BLaER1 treated with 17β-estradiol and CSF1 and Interleukin-3, amounts not matched to agents 10 nM and 100 nM (cell line): ENCODE results near the gene NF2.
"Not testable (repeated sequence)": the region's sequence is repeated elsewhere in the genome, so short reads cannot be mapped to it uniquely, and the experiment has no call there.

Source experiments
- H3K27ac ChIP-seq, 11 experiments: shearing (Covaris generic); formaldehyde crosslinking; 2 replicates each; pipeline ENCODE4 v1.8.1; 2022
- H3K27me3 ChIP-seq, 11 experiments: shearing (Covaris generic); formaldehyde crosslinking; 2 replicates each; pipeline ENCODE4 v1.8.1; 2022
- H3K36me3 ChIP-seq, 11 experiments: shearing (Covaris generic); formaldehyde crosslinking; 2 replicates each; pipeline ENCODE4 v1.8.1; 2022
- H3K4me1 ChIP-seq, 10 experiments: shearing (Covaris generic); formaldehyde crosslinking; 2 replicates each; pipeline ENCODE4 v1.8.1; 2022
- H3K4me2 ChIP-seq, 11 experiments: shearing (Covaris generic); formaldehyde crosslinking; 2 replicates each; pipeline ENCODE4 v1.8.1; 2022
- H3K4me3 ChIP-seq, 10 experiments: shearing (Covaris generic); formaldehyde crosslinking; 2 replicates each; pipeline ENCODE4 v1.8.1; 2022
- H3K9ac ChIP-seq, 11 experiments: shearing (Covaris generic); formaldehyde crosslinking; 2 replicates each; pipeline ENCODE4 v1.8.1; 2022
- H3K9me3 ChIP-seq, 11 experiments: shearing (Covaris generic); formaldehyde crosslinking; replicated peaks in 1 of 11; 2 replicates each; pipeline ENCODE4 v1.8.1; 2022
- H4K20me1 ChIP-seq, 11 experiments: shearing (Covaris generic); formaldehyde crosslinking; 2 replicates each; pipeline ENCODE4 v1.8.1; 2022
- Cebpa-rat ChIP-seq, 11 experiments: shearing (Covaris generic); IDR thresholded peaks; 2 replicates each; pipeline ENCODE4 v1.8.1; 2022

Gene NF2

GRCh38 chr22:29587938-29588699 lies 15.3 kb upstream of the NF2 start:
- TF ChIP-seq Cebpa-rat (IDR thresholded peaks at IDR 0.05), result no peak
- no peak overlapping the region for H3K4me2 ChIP-seq
- H4K20me1 ChIP-seq, result no peaks in the 10 kb centered on the region
- H3K4me3 ChIP-seq, result no peak overlapping the region
- H3K9ac ChIP-seq, result no peak overlapping the region
- no peak overlapping the region for H3K27ac ChIP-seq
- no peaks in the 10 kb centered on the region for H3K9me3 ChIP-seq
- no peaks in the 10 kb centered on the region for H3K27me3 ChIP-seq
- 0 out of 20 replicates have a peak, but pooled peaks cover 0 to 3% (median 0%) of the 10 kb centered on the region in 10 experiments for H3K4me1 ChIP-seq
- no peaks in the 10 kb centered on the region for H3K36me3 ChIP-seq

DNA sequence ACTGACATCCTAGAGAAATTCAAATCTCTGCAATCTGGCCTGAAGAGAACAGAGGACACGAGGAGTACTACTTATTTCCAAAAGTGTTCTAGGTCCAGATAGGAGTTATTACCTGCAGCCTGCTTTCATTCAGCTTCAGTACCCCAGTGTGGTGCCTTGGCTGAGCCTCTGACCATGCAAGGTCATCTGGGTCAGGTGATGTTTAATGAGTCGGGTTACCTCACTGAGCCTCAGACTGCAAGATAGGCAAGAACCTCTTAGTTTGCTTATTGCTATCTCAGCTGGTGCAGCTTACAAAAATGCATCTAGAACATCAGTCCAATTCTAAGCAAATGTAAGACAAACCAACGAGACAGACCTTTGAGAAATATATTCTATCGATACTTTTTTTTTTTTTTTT lies 9.5 kb upstream of the NF2 start:
- Histone ChIP-seq H3K9me3 (peaks cover 9 to 18% (median 13%) of the 10 kb centered on the region in 11 experiments; a peak in 16 of 22 replicates), H3K4me3 (no peak overlapping the region), H3K4me1 (0 out of 20 replicates have a peak, but pooled peaks cover 0 to 3% (median 0%) of the 10 kb centered on the region in 10 experiments), H3K27me3 (no peaks in the 10 kb centered on the region), H3K36me3 (no peaks in the 10 kb centered on the region), H3K4me2 (no peak overlapping the region), H3K27ac (no peak overlapping the region), H3K9ac (no peak overlapping the region), H4K20me1 (no peaks in the 10 kb centered on the region)
- no peak for TF ChIP-seq Cebpa-rat (IDR thresholded peaks at IDR 0.05)

GRCh38 chr22:29594447-29594846 lies 9.0 kb upstream of the NF2 start:
- not testable (repeated sequence) for H3K36me3 ChIP-seq, H3K27ac ChIP-seq, H3K9ac ChIP-seq, H4K20me1 ChIP-seq, H3K4me1 ChIP-seq, H3K4me3 ChIP-seq, H3K4me2 ChIP-seq, H3K27me3 ChIP-seq
- H3K9me3 ChIP-seq, result peaks cover 9 to 18% (median 13%) of the 10 kb centered on the region in 11 experiments; a peak in 16 of 22 replicates

- H3K4me3 ChIP-seq, result no peak overlapping the region
- peaks cover 9 to 18% (median 13%) of the 10 kb centered on the region in 11 experiments; a peak in 16 of 22 replicates for H3K9me3 ChIP-seq
- H4K20me1 ChIP-seq, result no peaks in the 10 kb centered on the region
- H3K27ac ChIP-seq, result no peak overlapping the region
- no peak overlapping the region for H3K4me2 ChIP-seq
- no peaks in the 10 kb centered on the region for H3K27me3 ChIP-seq
- H3K36me3 ChIP-seq, result no peaks in the 10 kb centered on the region
- H3K9ac ChIP-seq, result no peak overlapping the region
- no peak for TF ChIP-seq Cebpa-rat (IDR thresholded peaks at IDR 0.05)
- H3K4me1 ChIP-seq, result no peaks in the 10 kb centered on the region
These were observed 7.0 kb upstream of the NF2 start for GRCh38 chr22:29596408-29596807.

DNA sequence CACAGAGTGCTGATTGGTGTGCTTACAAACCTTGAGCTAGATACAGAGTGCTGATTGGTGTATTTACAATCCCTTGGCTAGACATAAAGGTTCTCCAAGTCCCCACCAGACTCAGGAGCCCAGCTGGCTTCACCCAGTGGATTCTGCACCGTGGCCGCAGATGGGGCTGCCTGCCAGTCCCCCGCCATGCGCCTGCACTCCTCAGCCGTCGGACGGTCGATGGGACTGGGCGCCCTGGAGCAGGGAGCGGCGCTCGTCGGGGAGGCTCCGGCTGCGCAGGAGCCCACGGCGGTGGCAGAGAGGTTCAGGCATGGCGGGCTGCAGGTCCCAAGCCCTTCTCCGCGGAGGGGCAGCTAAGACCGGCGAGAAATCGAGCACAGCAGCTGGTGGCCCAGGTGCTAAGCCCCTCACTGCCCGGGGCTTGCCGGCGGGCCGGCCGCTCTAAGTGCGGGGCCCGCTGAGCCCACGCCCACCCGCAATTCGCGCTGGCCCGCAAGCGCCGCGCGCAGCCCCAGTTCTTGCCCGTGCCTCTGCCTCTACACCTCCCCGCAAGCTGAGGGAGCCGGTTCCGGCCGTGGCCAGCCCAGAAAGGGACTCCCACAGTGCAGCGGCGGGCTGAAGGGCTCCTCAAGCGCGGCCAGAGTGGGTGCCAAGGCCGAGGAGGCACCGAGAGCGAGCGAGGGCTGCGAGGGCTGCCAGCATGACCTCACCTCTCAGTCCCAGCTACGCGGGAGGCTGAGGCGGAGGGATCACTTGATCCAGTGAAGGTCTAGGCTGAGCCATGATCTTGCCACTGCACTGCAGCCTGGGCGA lies 5.4 kb upstream of the NF2 start:
- H3K4me1 ChIP-seq, H3K4me3 ChIP-seq, H3K27ac ChIP-seq: not testable (repeated sequence)

GRCh38 chr22:29598684-29599020 lies 4.8 kb upstream of the NF2 start:
- no peaks in the 10 kb centered on the region for H3K27me3 ChIP-seq
- H3K9ac ChIP-seq, result no peak overlapping the region
- no peaks in the 10 kb centered on the region for H3K36me3 ChIP-seq
- no peaks in the 10 kb centered on the region; a peak in 1 of 22 replicates for H4K20me1 ChIP-seq
- no peak overlapping the region for H3K4me2 ChIP-seq
- H3K9me3 ChIP-seq, result peaks cover 9 to 18% (median 13%) of the 10 kb centered on the region in 11 experiments; a peak in 16 of 22 replicates
- no peak overlapping the region for H3K4me3 ChIP-seq
- peaks cover 0 to 7% (median 6%) of the 10 kb centered on the region in 10 experiments; a peak in 11 of 20 replicates for H3K4me1 ChIP-seq
- no peak for TF ChIP-seq Cebpa-rat (IDR thresholded peaks at IDR 0.05)
- H3K27ac ChIP-seq, result no peak overlapping the region

More for the DNA sequence above, 5.4 kb upstream of the NF2 start:
- peaks cover 9 to 18% (median 13%) of the 10 kb centered on the region in 11 experiments; a peak in 16 of 22 replicates for H3K9me3 ChIP-seq
- H4K20me1 ChIP-seq, H3K27me3 ChIP-seq, H3K36me3 ChIP-seq, H3K4me2 ChIP-seq, H3K9ac ChIP-seq: not testable (repeated sequence)

- peaks cover 0 to 8% (median 7%) of the 10 kb centered on the region in 11 experiments; a peak in 11 of 22 replicates for H3K9me3 ChIP-seq
- no peak for TF ChIP-seq Cebpa-rat (IDR thresholded peaks at IDR 0.05)
- H3K27me3 ChIP-seq, result no peaks in the 10 kb centered on the region
- H3K36me3 ChIP-seq, result peaks cover 7 to 39% (median 28%) of the 10 kb centered on the region in 11 experiments; a peak in 19 of 22 replicates
- H3K4me2 ChIP-seq, result peak overlapping the region; percentile 77 to 95 (median 91)
- peak overlapping the region; percentile 90 to 97 (median 94) for H3K27ac ChIP-seq
- H3K4me3 ChIP-seq, result peak overlapping the region; percentile 87 to 98 (median 91)
- H3K4me1 ChIP-seq, result peaks cover 16 to 30% (median 26%) of the 10 kb centered on the region in 10 experiments
- H3K9ac ChIP-seq, result peak overlapping the region; percentile 93 to 98 (median 96)
- peaks cover 0 to 42% (median 11%) of the 10 kb centered on the region in 11 experiments; a peak in 12 of 22 replicates for H4K20me1 ChIP-seq
These were observed 585 bp downstream of the NF2 start for GRCh38 chr22:29604076-29604360.

DNA sequence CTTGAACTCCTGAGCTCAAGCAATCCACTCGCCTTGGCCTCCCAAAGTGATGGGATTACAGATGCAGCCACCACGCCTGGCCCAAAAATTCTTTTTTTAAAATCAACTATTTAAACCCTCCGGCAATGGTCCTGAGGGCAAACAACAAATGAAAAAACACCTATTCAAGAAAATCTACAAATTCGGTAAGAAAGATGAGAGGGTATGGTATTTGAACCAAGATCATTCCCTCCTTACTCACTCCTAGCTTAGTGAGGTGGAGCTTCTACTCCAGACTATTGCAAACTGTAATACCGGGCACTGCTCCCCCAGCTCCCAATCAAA lies 2.1 kb downstream of the NF2 start:
- H3K27ac ChIP-seq, result no peak overlapping the region

GRCh38 chr22:29606320-29606719 lies 2.9 kb downstream of the NF2 start:
- Histone ChIP-seq H3K4me1 (peaks cover 16 to 30% (median 26%) of the 10 kb centered on the region in 10 experiments), H3K4me2 (peak overlapping the region in 4 of 11 experiments; percentile 77 to 95 (median 89); a peak in 7 of 22 replicates), H3K27ac (no peak overlapping the region), H3K36me3 (peaks cover 7 to 57% (median 43%) of the 10 kb centered on the region in 11 experiments; a peak in 19 of 22 replicates), H3K4me3 (no peak overlapping the region), H3K9me3 (peaks cover 15 to 30% (median 28%) of the 10 kb centered on the region in 11 experiments), H4K20me1 (peaks cover 0 to 54% (median 11%) of the 10 kb centered on the region in 11 experiments; a peak in 12 of 22 replicates), H3K27me3 (no peaks in the 10 kb centered on the region), H3K9ac (no peak overlapping the region)
- no peak for TF ChIP-seq Cebpa-rat (IDR thresholded peaks at IDR 0.05)

More for the DNA sequence above, 2.1 kb downstream of the NF2 start:
- Histone ChIP-seq H4K20me1 (peaks cover 0 to 53% (median 11%) of the 10 kb centered on the region in 11 experiments; a peak in 12 of 22 replicates), H3K9ac (peak overlapping the region in 5 of 11 experiments; percentile 94 to 98 (median 96); a peak in 8 of 22 replicates), H3K9me3 (peaks cover 6 to 22% (median 21%) of the 10 kb centered on the region in 11 experiments), H3K36me3 (peaks cover 7 to 51% (median 38%) of the 10 kb centered on the region in 11 experiments; a peak in 19 of 22 replicates), H3K27me3 (no peaks in the 10 kb centered on the region), H3K4me1 (peaks cover 16 to 30% (median 26%) of the 10 kb centered on the region in 10 experiments), H3K4me3 (peak overlapping the region in 6 of 10 experiments; percentile 91 to 98 (median 92); a peak in 7 of 20 replicates), H3K4me2 (peak overlapping the region; percentile 77 to 95 (median 91))
- TF ChIP-seq Cebpa-rat (IDR thresholded peaks at IDR 0.05), result no peak
